PC-3 (cell line): ENCODE results near the gene MME. TPM values are rescaled to one million over a fixed set of nuclear protein-coding genes. Genes with fewer than 3 reads are reported as not detected.
A peak's percentile ranks its signal among the peaks of the same experiment; 100 is the strongest.

Experiments
- ATAC-seq: fragments of 200-7000 bp; cut with Tn5 transposase; 2 replicates; pipeline ENCODE4 v1.9.1; 2020; ENCODE audit warnings: mild to moderate bottlenecking, moderate library complexity
- BruUV-seq: library from RNA; stranded (reverse); fragments of 400-500 nt; replicated peaks from 2 replicates; lab custom pipeline; 2021; lab: Mats Ljungman, UMichigan
- CTCF ChIA-PET: fragments of 300-600 bp; sonication (Branson Sonifier 250); formaldehyde crosslinking; loops from one replicate; lab custom pipeline; 2022; ENCODE audit warnings: antibody characterized with exemption; lab: Charles Lee
- POLR2A ChIA-PET: fragments of 300-600 bp; sonication (Branson Sonifier 250); formaldehyde crosslinking; loops from one replicate; lab custom pipeline; 2022; ENCODE audit warnings: antibody characterized with exemption; ENCODE audit not compliant: unreplicated experiment; lab: Charles Lee
- DNase-seq: peaks from one replicate; pipeline ENCODE4 v3.0.0-alpha.2; 2015
- H2AFZ ChIP-seq: fragments of 300-600 bp; sonication (generic); 2 replicates; pipeline ENCODE4 v1.6.0; 2016; ENCODE audit warnings: antibody characterized with exemption, low read length
- H3F3A ChIP-seq: fragments of 300-600 bp; sonication (generic); one replicate; pipeline ENCODE4 v1.6.0; 2017; ENCODE audit warnings: antibody characterized with exemption, low read length, control low read depth, mild to moderate bottlenecking; ENCODE audit not compliant: unreplicated experiment
- H3K27ac ChIP-seq: fragments of 300-600 bp; sonication (generic); 2 replicates; pipeline ENCODE4 v1.5.1; 2016; ENCODE audit warnings: mild to moderate bottlenecking, low read length
- H3K27me3 ChIP-seq: fragments of 300-600 bp; sonication (generic); 2 replicates; pipeline ENCODE4 v1.6.1; 2016; ENCODE audit warnings: low read length, mixed read lengths
- H3K36me3 ChIP-seq: fragments of 300-600 bp; sonication (generic); 2 replicates; pipeline ENCODE4 v1.6.1; 2016; ENCODE audit warnings: low read depth, mixed run types, low read length, mixed read lengths
- H3K4me1 ChIP-seq: fragments of 300-600 bp; sonication (generic); 2 replicates; pipeline ENCODE4 v1.5.1; 2016; ENCODE audit warnings: low read length; ENCODE audit not compliant: insufficient read depth
- H3K4me2 ChIP-seq: fragments of 300-600 bp; sonication (generic); 2 replicates; pipeline ENCODE4 v1.6.0; 2016; ENCODE audit warnings: low read length
- H3K4me3 ChIP-seq: fragments of 300-600 bp; sonication (generic); 2 replicates; pipeline ENCODE4 v1.5.1; 2016; ENCODE audit warnings: mild to moderate bottlenecking, low read length, mixed read lengths
- H3K79me2 ChIP-seq: fragments of 300-600 bp; sonication (generic); 2 replicates; pipeline ENCODE4 v1.6.1; 2017; ENCODE audit warnings: low read length, mixed read lengths
- H3K9ac ChIP-seq: fragments of 300-600 bp; sonication (generic); 2 replicates; pipeline ENCODE4 v1.6.0; 2016; ENCODE audit warnings: mild to moderate bottlenecking, low read length
- H3K9me2 ChIP-seq: fragments of 300-600 bp; sonication (generic); replicated peaks from 2 replicates; pipeline ENCODE4 v1.6.1; 2016; ENCODE audit warnings: mixed run types, low read length, mixed read lengths
- H3K9me3 ChIP-seq: fragments of 300-600 bp; sonication (generic); 2 replicates; pipeline ENCODE4 v1.6.1; 2016; ENCODE audit warnings: low read length, mixed read lengths
- H4K20me1 ChIP-seq: fragments of 300-600 bp; sonication (generic); 2 replicates; pipeline ENCODE4 v1.6.1; 2016; ENCODE audit warnings: low read length, mixed read lengths
- CTCF ChIP-seq: fragments of 300-600 bp; sonication (generic); conservative IDR thresholded peaks from 2 replicates; pipeline ENCODE4 v1.5.1; 2017; ENCODE audit warnings: antibody characterized with exemption, low read depth, mild to moderate bottlenecking, low read length
- EZH2 ChIP-seq: fragments of 300-600 bp; sonication (generic); IDR thresholded peaks from one replicate; pipeline ENCODE4 v1.6.1; 2017; ENCODE audit warnings: antibody characterized with exemption, mild to moderate bottlenecking, low read length; ENCODE audit not compliant: unreplicated experiment
- EZH2phosphoT487 ChIP-seq: fragments of 300-600 bp; sonication (generic); IDR thresholded peaks from 2 replicates; pipeline ENCODE4 v1.6.1; 2018; ENCODE audit warnings: mild to moderate bottlenecking, antibody characterized with exemption, low read length, borderline replicate concordance
- intact Hi-C: fragments of 100-400 bp; cut with micrococcal nuclease; formaldehyde crosslinking; loops from 2 replicates; pipeline ENCODE4 v1.9.0; 2023
- total RNA-seq: library from RNA; depleted of rRNA; stranded (reverse); fragments of >200 nt; gene quantifications from 2 replicates; pipeline ENCODE4 v1.2.3, GENCODE V29; 2014

Gene MME
- total RNA-seq, 1 experiment from 2014 or later = 1.2 TPM

GRCh38 chr3:155230382-155230781 is 150.3 kb downstream of the MME start:
- BruUV-seq = no TSS peak
- no peaks in the 10 kb centered on the region for H4K20me1 ChIP-seq
- peaks cover 4% of the 10 kb centered on the region for H3F3A ChIP-seq
- no peak overlapping the region for H2AFZ ChIP-seq
- no peak overlapping the region for H3K4me3 ChIP-seq
- H3K9me2 ChIP-seq = no peaks in the 10 kb centered on the region
- no peak for ATAC-seq
- no peaks in the 10 kb centered on the region for H3K9me3 ChIP-seq
- no peak overlapping the region for H3K27ac ChIP-seq
- intact Hi-C loops = no loop called here
- ChIA-PET CTCF (no interaction called here), POLR2A (no interaction called here)
- peaks cover 26% of the 10 kb centered on the region for H3K4me1 ChIP-seq
- H3K4me2 ChIP-seq = no peak overlapping the region
- H3K36me3 ChIP-seq = no peaks in the 10 kb centered on the region
- no peaks in the 10 kb centered on the region for H3K79me2 ChIP-seq
- H3K27me3 ChIP-seq = no peaks in the 10 kb centered on the region
- H3K9ac ChIP-seq = no peak overlapping the region
- TF ChIP-seq EZH2 = no peak
- no peak for TF ChIP-seq EZH2phosphoT487
- TF ChIP-seq CTCF = no peak
- no peak for DNase-seq

GRCh38 chr3:155231792-155232191 is 151.7 kb downstream of the MME start:
- H2AFZ ChIP-seq = peak overlapping the region; percentile 42
- H3K79me2 ChIP-seq = no peaks in the 10 kb centered on the region
- H3K36me3 ChIP-seq = no peaks in the 10 kb centered on the region
- intact Hi-C loops = loop anchor here (1.0 kb wide), 1 partner anchor 82 kb away; no protein-coding TSS in a partner anchor
- peaks cover 4% of the 10 kb centered on the region for H3F3A ChIP-seq
- no peak overlapping the region for H3K4me2 ChIP-seq
- H3K9me2 ChIP-seq = no peaks in the 10 kb centered on the region
- ATAC-seq = no peak
- H4K20me1 ChIP-seq = no peaks in the 10 kb centered on the region
- CTCF ChIA-PET = no interaction called here
- no peak overlapping the region for H3K4me3 ChIP-seq
- DNase-seq = no peak
- TF ChIP-seq EZH2 = no peak
- TF ChIP-seq EZH2phosphoT487 = no peak
- no peak for TF ChIP-seq CTCF
- H3K9me3 ChIP-seq = no peaks in the 10 kb centered on the region
- POLR2A ChIA-PET = no interaction called here
- BruUV-seq = no TSS peak
- H3K9ac ChIP-seq = peak overlapping the region; percentile 21; the same call in 1 of the 2 replicates
- H3K27me3 ChIP-seq = no peaks in the 10 kb centered on the region
- H3K4me1 ChIP-seq = peaks cover 26% of the 10 kb centered on the region
- H3K27ac ChIP-seq = peak overlapping the region; percentile 97

GRCh38 chr3:155232605-155233004 is 152.5 kb downstream of the MME start:
- H3K36me3 ChIP-seq = no peaks in the 10 kb centered on the region
- BruUV-seq = no TSS peak
- H3F3A ChIP-seq = peaks cover 4% of the 10 kb centered on the region
- ChIA-PET POLR2A (interaction anchor here (0.5 kb wide), 1 partner anchor 71 kb away, joined by 3 read pairs; no protein-coding TSS in a partner anchor), CTCF (no interaction called here)
- H3K9ac ChIP-seq = peak overlapping the region; percentile 80
- H4K20me1 ChIP-seq = no peaks in the 10 kb centered on the region
- no peaks in the 10 kb centered on the region for H3K27me3 ChIP-seq
- H3K4me3 ChIP-seq = 0 out of 2 replicates have a peak overlapping the region, but pooled peaks have one; percentile 3
- DNase-seq (peak; percentile 98), ATAC-seq (peak; percentile 95)
- intact Hi-C loops = loop anchor here (1.0 kb wide), 1 partner anchor 81 kb away; no protein-coding TSS in a partner anchor
- H3K9me3 ChIP-seq = no peaks in the 10 kb centered on the region
- peak overlapping the region; percentile 42; the same call in 1 of the 2 replicates for H2AFZ ChIP-seq
- H3K79me2 ChIP-seq = no peaks in the 10 kb centered on the region
- H3K4me2 ChIP-seq = peak overlapping the region; percentile 57
- peak overlapping the region; percentile 97 for H3K27ac ChIP-seq
- H3K4me1 ChIP-seq = peaks cover 26% of the 10 kb centered on the region
- no peaks in the 10 kb centered on the region for H3K9me2 ChIP-seq
- TF ChIP-seq EZH2 (no peak), EZH2phosphoT487 (no peak), CTCF (no peak)
